ENCODE results near the gene COA1.

DNA sequence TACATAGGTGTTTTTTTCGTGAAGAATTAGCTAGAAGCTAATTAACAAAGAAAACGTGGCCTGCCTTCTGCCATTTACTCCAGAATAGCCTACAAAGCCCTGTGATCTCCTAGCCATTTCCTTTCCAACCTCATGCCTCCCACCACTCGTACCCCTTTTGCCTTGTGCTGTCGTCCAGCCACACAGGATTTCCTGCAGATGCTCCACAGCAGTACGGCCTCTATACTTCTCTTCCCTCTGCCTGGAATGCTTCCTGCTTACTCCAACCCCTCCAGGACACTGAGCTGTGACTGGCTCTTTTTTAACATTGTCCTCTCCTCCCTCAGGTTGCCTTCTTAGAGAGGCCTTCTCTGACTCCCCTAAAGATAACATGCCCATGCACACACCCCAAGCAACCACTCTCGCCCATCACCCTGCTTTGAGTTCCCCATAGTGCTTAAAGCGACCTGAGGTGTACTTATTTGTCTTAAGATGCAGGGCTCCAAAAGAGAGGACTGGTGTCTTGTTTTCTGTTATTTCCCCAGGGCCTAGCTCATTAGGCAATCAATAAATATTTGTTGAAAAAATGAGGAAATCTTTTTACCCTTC lies 113.7 kb downstream of the COA1 start:
- TF ChIP-seq GATA2 (IDR thresholded peaks at IDR 0.05; ENCODE audit: low read depth, low read length), result no peak
- no peak for TF ChIP-seq GATA3 (IDR thresholded peaks at IDR 0.05; ENCODE audit: low read depth, low read length)
